ENCODE data around the gene HBZ.
"Not testable (repeated sequence)": the region's sequence is repeated elsewhere in the genome, so short reads cannot be mapped to it uniquely, and the experiment has no call there.

- TF ChIP-seq CTCF, POLR2A (IDR thresholded peaks at IDR 0.05): not testable (repeated sequence)
Observed at GRCh38 chr16:153129-153521, 681 bp downstream of the HBZ start.

Data from uterus (tissue), 2 donors.